GM18858 (cell line): Measurements from ENCODE around the gene ARMC10.
"Not testable (repeated sequence)": the region's sequence is repeated elsewhere in the genome, so short reads cannot be mapped to it uniquely, and the experiment has no call there.

Source experiments
- ATAC-seq: cut with Tn5 transposase; IDR thresholded peaks from one replicate; pipeline ENCODE4 v1.9.1; 2021; ENCODE audit not compliant: unreplicated experiment

The ARMC10 gene

DNA sequence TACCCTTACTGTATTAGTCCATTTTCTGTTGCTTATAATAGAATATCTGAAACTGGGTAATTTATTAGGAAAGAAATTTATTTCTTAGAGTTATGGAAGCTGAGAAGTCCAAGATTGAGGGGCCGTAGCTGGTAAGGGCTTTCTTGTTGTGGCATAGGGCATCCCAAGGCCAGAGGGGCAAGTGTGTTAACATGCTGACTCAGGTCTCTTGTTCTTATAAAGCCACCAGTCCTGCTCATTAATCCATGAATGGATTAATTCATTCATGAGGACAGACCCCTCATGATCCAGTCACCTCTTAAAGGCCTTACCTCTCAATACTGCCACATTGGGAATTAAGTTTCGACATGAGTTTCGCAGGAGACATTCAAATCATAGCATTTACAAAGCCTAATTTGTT lies 2.4 kb downstream of the ARMC10 start:
- no peak for ATAC-seq

DNA sequence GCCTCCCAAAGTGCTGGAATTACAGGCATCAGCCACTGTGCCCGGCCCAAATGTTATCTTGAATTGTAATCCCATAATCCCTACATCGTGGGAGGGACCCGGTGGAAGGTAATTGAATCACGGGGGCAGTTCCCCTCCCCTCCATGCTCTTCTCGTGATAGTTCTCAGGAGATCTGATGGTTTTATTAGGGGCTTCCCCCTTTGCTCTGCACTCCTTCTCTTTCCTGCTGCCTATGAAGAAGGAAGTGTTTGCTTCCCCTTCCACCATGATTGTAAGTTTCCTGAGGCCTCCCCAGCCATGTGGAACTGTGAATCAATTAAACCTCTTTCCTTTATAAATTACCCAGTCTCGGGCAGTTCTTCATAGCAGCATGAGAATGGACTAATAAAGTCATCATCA lies 3.3 kb downstream of the ARMC10 start:
- ATAC-seq, result not testable (repeated sequence)

DNA sequence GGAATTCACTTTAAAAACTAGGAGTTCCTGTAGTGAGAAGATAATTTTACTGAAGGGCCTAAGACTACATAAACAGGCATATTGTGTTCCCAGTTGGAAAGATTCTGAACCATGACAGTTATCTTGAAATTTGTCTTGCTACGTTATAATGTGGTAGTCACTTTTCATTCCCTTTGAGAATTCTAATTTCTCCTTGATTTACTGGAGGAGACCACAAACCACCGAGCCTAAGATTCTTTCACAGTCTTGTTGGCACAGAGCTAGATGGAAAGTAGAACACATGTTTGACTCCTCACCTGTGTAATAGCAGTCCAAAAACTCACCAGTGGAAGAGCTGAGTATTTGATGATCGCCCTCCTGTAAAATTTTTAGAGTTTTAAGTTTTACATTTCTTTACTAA lies 4.9 kb downstream of the ARMC10 start:
- no peak for ATAC-seq

DNA sequence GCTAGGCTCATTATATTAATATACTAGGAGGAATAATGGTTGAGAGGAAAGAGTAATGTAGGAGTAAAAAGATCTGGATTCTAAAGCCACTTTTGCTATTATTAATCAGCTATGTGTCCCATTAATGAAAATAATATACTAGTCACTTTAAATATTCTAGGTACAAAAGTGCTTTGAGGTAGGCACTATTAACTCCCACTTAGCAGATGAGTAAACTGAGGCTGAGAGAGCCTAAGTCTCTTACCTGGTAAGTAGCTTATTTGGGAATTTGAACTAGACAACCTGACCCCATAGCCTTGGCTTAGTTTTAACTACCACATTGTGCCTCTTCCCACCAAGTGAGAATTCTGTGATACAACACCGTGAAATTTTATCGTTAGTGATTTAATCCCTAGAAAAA lies 6.0 kb downstream of the ARMC10 start:
- no peak for ATAC-seq

DNA sequence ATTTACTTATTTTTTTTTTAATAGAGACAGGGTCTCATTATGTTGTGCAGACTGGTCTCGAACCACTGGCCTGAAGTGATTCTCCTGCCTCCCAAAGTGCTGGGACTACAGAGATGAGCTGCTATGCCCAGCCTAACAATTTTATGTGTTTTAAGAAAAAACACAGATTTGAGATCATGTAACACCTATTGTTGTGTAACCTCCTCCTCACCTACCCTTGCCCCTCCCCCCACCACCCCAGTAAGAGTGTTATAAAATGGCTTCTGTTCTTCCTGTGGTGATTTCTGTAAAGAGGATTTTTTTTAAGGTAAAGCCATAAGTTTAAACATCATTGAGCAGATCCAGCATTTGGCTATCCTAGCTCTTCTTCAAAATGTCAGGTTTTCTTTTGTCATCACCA lies 7.6 kb downstream of the ARMC10 start:
- no peak for ATAC-seq

DNA sequence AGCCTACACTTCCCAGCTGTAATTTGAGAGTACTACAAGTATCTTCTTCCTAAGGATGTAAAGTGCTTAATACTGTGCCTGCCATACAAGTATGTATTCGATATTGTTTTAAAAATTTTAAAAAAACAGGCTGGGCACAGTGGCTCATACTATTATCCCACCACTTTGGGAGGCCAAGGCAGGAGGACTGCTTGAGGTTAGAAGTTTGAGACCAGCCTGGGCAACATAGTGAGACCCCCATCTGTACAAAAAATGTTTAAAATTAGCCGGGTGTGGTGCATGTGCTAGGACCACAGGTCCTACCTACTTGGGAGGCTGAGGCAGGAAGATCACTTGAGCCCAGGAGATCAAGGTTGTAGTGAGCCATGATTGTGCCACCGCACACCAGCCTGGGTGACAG lies 8.3 kb downstream of the ARMC10 start:
- no peak for ATAC-seq

DNA sequence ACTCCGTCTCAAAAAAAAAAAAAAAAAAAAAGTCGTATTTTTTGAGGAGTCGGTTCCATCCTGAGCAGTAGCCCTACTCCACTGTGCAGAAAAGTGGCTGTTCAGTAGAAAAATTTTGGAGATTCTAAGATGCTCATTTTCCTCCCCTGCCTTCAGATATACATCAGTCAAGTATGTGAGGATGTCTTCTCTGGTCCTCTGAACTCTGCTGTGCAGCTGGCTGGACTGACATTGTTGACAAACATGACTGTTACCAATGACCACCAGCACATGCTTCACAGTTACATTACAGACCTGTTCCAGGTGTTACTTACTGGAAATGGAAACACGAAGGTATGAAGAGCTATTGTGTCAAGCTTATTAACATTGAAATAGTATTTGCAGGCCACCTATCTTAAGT lies 17.4 kb downstream of the ARMC10 start:
- not testable (repeated sequence) for ATAC-seq

DNA sequence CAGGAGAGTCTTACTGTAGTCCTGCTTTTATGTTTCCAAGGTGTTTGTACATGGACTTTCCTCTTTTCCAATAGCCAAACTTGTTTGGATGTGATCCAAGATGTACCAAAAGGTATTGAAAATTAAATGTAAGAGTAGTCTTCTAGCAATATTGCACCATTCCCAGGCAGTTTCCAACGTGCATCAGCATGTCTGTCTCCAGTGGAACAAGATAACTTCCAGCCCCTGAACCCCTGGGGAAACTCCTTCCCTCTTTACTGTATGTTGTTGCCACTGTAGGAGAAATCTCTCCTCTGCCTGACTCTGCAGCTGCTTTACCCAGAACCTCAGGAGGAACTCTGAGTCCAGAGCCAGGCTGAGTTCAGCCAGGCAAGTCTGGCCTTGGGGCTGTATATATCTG lies 18.5 kb downstream of the ARMC10 start:
- no peak for ATAC-seq

DNA sequence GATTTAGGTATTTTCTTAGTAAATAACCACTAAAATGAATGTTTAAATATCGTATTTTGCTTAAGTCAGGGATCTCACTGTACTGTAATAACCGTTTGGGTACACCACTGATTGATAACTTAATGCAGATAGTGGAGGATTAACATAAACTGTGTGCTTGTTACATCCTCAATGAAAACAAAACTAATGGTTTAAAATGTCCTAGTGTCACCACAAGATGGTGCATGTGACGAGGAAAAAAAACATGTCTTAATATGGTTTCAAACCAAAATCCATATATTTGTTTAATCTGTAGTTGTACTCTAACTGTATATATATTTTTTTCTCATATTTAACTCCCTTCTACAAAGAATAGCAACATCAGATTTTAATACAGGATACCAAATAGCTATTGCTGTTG lies 19.2 kb downstream of the ARMC10 start:
- no peak for ATAC-seq

DNA sequence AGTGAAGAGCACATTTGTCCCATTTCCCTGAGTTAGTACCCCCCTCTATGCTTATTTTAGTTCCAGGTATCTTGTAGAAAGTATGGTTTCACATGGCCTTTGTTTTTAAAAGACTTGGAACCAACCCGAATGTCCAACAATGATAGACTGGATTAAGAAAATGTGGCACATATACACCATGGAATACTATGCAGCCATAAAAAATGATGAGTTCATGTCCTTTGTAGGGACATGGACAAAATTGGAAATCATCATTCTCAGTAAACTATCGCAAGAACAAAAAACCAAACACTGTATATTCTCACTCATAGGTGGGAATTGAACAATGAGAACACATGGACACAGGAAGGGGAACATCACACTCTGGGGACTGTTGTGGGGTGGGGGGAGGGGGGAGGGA lies 20.6 kb downstream of the ARMC10 start:
- ATAC-seq, result not testable (repeated sequence)

DNA sequence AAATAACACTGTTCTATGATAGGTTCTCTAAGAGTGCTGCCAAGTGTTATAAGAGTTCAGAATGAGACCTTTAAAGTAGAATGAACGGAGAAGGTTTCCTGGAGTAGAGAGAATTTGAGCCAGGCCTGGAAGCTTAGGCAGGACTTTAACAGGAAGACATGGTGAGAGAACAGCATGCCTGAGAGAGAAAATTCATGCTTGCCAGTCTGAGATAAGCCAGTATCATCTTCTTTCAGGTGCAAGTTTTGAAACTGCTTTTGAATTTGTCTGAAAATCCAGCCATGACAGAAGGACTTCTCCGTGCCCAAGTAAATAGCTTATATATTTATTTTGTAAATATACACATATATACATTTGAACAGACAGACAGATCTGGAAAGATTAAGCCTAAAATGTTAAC lies 22.1 kb downstream of the ARMC10 start:
- ATAC-seq, result no peak

DNA sequence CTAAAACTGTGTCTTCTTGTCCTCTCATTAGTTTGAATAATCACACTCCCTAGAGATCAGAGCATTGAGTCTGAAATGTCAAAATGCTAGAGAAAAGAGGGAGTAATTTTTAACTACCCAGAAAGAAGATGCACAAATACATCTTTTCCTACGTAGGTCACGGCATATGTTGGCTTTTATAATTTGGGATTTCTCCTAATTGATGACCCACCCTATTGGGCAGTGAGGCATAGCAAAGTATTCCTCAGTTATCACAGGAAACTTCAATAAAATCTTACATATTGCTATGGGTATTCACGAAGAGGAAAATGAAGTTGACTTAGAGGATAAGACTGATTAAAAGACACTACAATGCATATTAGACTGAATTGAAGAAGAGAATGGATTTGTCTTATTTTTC lies 25.4 kb downstream of the ARMC10 start:
- no peak for ATAC-seq

DNA sequence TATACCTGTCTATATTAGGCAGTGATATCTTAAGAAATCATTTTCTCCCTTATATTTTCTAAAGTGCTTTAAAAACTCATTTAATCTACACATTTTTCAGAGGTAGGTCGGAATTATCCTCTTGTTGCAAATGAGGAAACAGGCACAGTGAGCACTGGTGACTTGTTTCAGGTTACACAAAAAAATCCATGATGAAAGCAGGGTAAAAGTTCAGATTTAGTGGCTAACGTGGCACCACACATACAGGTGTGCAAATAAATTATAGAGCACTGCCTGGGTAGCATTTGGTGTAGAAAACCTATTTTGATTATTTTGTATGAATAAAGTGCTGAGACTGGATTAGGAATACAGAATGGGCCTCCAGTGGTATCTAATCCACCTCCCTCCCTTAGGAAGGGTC lies 26.6 kb downstream of the ARMC10 start:
- no peak for ATAC-seq

DNA sequence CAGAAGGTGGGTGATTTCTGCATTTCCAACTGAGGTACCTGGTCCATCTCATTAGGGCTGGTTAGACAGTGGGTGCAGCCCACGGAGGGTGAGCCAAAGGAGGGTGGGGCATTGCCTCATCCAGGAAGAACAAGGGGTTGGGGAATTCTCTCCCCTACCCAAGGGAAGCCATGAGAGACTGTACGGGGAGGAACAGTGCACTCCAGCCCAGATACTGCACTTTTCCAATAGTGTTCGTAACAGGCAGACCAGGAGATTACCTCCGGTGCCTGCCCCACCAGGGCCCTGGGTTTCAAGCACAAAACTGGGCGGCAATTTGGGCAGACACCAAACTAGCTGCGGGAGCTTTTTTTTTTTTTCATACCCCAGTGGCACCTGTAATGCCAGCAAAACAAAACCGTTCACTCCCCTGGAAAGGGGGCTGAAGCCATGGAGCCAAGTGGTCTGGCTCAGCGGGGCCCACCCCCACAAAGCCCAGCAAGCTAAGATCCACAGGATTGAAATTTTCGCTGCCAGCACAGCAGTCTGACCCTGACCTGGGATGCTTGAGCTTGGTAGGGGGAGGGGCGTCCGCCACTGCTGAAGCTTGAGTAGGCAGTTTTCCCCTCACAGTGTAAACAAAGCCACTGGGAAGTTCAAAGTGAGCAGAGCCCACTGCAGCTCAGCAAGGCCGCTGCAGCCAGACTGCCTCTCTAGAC lies 31.2 kb downstream of the ARMC10 start:
- ATAC-seq, result no peak

DNA sequence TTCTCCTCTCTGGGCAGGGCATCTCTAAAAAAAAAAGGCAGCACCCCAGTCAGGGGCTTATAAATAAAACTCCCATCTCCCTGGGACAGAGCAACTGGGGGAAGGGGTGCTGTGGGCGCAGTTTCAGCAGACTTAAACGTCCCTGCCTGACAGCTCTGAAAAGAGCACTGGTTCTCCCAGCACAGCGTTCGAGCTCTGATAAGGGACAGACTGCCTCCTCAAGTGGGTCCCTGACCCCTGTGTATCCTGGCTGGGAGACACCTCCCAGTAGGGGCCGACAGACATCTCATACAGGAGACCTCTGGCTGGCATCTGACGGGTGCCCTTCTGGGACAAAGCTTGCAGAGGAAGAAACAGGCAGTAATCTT lies 31.7 kb downstream of the ARMC10 start:
- not testable (repeated sequence) for ATAC-seq

DNA sequence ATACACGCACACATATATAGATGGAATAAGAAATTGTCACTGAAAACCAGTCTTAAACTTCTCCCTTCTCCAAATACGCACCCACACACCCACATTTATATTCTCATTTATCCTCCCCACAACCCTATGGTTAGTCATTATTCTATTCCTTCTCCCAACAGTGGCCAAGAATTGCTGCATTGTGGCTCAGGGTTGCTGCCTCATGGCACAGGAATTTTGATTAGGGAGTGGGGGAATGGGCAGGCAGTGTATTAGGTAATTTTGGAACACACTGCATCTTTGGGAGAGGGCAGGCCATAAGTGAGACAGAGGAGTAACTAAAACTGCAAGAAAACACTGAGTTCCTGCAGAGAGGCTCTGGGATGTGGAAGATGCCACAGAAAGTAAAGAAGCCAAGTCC lies 38.2 kb downstream of the ARMC10 start:
- no peak for ATAC-seq

DNA sequence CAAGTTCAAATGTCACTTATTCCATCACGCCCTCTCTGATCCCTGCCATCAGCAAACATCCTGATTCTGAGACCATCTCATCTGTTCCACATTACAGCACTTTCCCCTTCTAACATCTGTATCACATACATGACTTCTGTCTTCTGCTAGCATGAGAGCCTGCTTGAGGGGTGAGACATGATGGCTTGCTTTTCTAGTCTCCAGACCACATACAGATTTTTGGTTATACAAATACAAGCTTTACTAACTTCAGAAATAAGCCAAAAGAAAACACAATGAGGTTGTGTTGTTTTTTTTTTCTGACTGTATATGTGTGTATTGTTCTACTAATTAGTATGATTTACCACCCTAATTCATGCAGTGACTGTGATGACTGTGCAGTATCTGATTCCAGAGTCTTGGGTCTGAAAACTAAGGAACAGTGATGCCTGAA lies 39.7 kb downstream of the ARMC10 start:
- no peak for ATAC-seq

DNA sequence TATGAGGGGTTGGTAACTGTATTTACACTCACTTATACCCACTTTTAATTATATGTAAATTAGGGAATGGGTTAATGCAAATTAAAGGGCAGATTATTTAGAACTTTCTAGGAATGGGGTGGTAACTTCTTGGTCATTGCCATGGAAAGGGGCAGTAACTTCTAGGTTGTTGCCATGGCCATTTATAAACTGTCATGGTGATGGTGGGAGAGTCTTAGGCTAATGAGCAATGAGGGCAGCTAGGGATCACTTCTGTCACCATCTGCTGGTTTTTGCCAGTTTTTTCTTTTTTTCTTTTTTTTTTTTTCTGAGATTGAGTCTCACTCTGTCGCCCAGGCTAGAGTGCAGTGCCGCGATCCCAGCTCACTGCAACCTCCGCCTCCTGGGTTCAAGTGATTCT lies 40.8 kb downstream of the ARMC10 start:
- ATAC-seq, result no peak

DNA sequence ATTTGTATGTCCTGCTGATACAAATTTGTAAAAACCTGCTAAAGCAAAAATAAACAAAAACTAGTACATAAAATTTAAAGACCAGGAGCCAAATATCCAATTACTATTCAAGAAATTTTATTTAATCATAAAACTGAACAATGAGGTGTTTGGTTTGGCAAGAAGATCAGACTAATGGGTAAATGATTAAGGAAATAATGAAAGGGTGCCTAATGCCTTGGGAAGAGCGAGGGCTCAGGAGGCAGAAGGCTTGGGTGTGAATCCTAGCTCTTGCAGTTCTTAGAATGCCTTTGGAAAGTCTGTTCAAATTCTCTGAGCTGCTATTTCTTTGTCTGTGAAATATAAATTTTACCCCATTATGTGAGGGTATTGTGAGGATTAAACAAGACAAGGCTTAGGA lies 41.6 kb downstream of the ARMC10 start:
- ATAC-seq, result no peak

DNA sequence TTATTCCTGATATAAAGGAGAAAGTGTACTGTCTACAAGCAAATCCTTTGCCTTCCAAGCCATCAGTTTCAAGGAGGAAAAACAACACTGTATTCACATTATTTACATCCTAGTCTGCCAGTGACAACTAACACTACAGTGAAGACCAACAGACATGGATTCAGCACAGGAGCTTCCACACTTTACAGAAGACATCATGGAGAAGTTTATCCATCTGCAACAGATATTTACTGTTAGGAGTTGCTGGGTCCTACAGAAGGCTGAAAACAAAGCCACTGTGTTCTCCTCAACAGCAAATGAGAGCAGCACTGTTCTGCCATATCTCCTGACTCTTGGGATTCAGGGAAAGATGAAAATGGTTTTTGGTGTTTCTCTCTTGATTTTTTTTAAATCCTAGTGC lies 42.1 kb downstream of the ARMC10 start:
- ATAC-seq, result no peak

DNA sequence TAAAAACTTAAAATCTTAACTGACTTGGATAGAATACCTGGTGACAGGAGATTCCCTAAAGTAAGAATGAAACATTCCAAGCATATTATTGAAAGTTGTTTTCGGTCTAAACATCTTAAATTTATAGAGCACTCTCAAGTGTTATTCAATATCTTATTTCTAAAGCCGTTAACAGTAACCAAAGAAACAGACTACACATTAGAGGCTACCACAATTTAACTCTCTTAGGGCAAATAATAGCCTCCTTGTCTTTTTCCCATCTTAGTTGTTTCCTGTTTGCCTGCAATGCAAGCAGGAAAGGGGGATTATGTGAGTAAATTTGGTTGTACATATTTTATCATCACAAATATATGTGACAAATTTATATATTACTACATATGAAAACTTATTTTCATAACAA lies 42.5 kb downstream of the ARMC10 start:
- ATAC-seq, result no peak

DNA sequence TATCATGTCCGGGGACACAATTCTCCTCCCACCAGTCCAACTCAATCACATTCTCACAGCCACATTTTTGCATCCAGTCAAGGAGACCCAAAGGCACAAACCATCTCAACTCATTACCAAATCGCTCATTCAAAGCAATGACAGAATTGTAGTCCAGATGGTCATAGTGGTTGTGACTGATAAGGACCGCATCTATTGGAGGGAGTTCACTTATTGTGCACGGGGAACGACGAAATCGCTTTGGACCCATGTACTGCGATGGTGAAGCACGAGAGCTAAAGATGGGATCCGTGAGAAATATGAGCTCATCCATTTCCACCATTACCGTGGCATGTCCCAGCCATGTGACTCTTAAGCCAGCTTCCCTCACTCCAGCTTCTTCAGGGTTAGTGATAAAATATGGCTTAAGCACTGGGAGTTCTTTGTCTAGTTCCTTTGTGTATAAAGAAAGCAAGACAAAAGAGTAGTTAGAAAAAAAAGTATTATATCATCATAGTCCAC lies 44.9 kb downstream of the ARMC10 start:
- no peak for ATAC-seq

DNA sequence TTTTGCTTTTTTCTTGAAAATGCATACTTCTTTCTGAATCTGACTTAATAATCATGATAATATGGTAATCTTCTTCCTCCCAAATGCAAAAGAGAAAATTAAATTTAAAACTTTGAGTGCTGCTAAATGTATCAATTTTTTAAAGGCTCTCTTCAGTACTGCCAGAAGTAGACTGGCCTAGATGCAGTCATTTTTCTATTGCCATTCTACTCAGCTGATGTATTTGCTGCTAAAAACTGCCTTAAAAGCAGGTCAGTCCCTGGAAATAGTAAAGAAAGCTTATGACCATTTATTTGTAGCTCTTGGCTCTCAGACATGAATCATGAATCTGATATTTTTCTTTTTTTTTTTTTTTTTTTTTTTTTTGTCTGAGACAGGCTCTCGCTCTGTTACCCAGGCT lies 45.4 kb downstream of the ARMC10 start:
- no peak for ATAC-seq
